ENCODE results near the gene HSD11B2.

GRCh38 chr16:67486805-67487204 lies 55.9 kb downstream of the HSD11B2 start:
- no peak for TF ChIP-seq CTCF (conservative IDR thresholded peaks at IDR 0.05 in 1 of 2, IDR thresholded peaks at IDR 0.05 in 1 of 2; ENCODE audit: low read depth in 1 of 2, low read length in 2 of 2)
- no peak for TF ChIP-seq EZH2 (IDR thresholded peaks at IDR 0.05; ENCODE audit: low read length, missing control alignments)

Measured in fibroblast of lung (primary cell).